Nasal cavity respiratory epithelium epithelial cell of viscerocranial mucosa (primary cell): ENCODE measurements around the gene MAML3. TPM values are rescaled to one million over a fixed set of nuclear protein-coding genes. Genes with fewer than 3 reads are reported as not detected.

Experiments
- total RNA-seq: library from RNA; depleted of rRNA; stranded (reverse); fragments of >200 nt; gene quantifications from 2 replicates; pipeline ENCODE4 v1.2.3, GENCODE V29; 2014

Gene MAML3
- total RNA-seq: 2.4 and 3.6 TPM in 2 replicates

DNA sequence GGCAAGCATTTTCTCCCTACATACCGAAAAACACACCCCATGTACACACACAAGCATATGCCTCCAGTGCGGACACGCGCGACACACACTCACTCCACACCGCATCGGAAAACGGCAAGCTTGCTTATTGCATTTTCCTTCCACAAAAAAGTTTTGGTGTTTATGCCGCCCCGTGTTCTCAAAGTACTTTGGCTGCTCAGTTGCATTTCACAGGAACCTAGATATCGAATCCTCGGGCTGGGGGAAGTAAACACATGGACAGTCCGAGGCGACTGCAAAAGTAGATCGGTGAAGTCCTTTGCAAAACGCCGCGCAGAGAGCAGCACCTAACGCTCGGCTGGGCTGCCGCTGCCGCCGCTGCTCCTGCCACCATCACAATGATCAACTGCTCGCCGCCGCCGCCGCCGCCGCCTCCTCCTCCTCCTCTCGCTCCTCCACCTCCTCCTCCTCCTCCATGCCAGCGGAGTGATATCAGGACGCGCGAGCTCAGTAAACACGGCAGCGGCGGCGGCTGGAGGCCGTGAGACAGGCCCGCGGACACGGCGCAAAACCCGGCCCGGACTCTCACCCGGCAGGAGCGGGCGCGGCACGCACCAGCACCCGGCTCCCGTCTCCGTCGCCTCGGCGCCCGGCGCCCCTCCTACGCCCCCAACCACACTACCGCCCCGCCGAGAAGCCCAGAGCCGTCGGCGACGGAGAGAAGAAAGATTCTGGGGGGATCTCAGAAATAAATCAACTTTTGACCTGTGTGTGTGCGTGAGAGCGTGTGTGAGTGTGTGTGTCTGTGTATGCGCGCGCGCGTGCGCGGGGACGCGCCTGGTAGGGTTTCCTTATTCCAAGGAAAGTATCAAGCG lies at the start of gene MAML3:
Gene MAML3, minus strand, starts transcription at position 467 of the 854 bp plus-strand sequence. CDS start 857 bp downstream, outside the sequence.

Other genes starting within 250 kb of the MAML3 start
- gene SCOC, start 219.5 kb upstream of the MAML3 start, total RNA-seq: 82.2 and 86.5 TPM in 2 replicates